ENCODE results near the gene SOHLH1. TPM values are rescaled to one million over a fixed set of nuclear protein-coding genes. Genes with fewer than 3 reads are reported as not detected.

SOHLH1 gene
- polyA plus RNA-seq, 2 of the 4 experiments (the other 2 are of a cell fraction): not detected

GRCh38 chr9:135734616-135735144, 35.4 kb upstream of the SOHLH1 start:
- FAIRE-seq (no peak), ATAC-seq (peak; percentile 45 to 62; a peak in 5 of 6 replicates), DNase-seq (ENCODE audit: low read depth in 1 of 2, low spot score in 1 of 2) (no peak)
- Histone ChIP-seq H3K4me2 (peak overlapping the region; percentile 41), H3K4me1 (peaks cover 9% of the 10 kb centered on the region; the same call in 1 of the 3 replicates), H3K27ac (no peak overlapping the region), H3K4me3 (no peak overlapping the region), H3K9me3 (peaks cover 13% of the 10 kb centered on the region; the same call in 2 of the 3 replicates)
- CTCF ChIA-PET: no interaction called here
- 26% methylated on average over 17 of the region's 27 CpGs for WGBS (ENCODE audit: missing lambda C conversion rate)
- TF ChIP-seq NFE2L2 (conservative IDR thresholded peaks at IDR 0.05; ENCODE audit: low read length): no peak
- POLR2A ChIA-PET: no interaction called here

GRCh38 chr9:135732569-135733257, 33.4 kb upstream of the SOHLH1 start:
- TF ChIP-seq MAFK (IDR thresholded peaks at IDR 0.05; ENCODE audit: partially characterized antibody): no peak
- TF ChIP-seq USF2 (IDR thresholded peaks at IDR 0.05): no peak
- TF ChIP-seq EHMT2 (IDR thresholded peaks at IDR 0.05; ENCODE audit: low read depth): no peak
- no peak for TF ChIP-seq BHLHE40 (IDR thresholded peaks at IDR 0.05; ENCODE audit: low read depth, low read length)
- no peak for TF ChIP-seq MYC (IDR thresholded peaks at IDR 0.05; ENCODE audit: borderline replicate concordance, low read length)
- no peak for TF ChIP-seq CHD2 (IDR thresholded peaks at IDR 0.05; ENCODE audit: low read length, partially characterized antibody)
- no peak for TF ChIP-seq CBX8 (IDR thresholded peaks at IDR 0.05)
- no peak for TF ChIP-seq POLR2A (IDR thresholded peaks at IDR 0.05; ENCODE audit: low read length)
- no peak for TF ChIP-seq HOXB13 (CRISPR knock-in tag; IDR thresholded peaks at IDR 0.05; ENCODE audit: low read depth)
- TF ChIP-seq ESRRA (IDR thresholded peaks at IDR 0.05; ENCODE audit: borderline replicate concordance, low read length): no peak
- no peak for TF ChIP-seq EHF (CRISPR knock-in tag; IDR thresholded peaks at IDR 0.05)
- no peak for TF ChIP-seq HEYL (CRISPR knock-in tag; IDR thresholded peaks at IDR 0.05)
- ChIA-PET CTCF (no interaction called here), POLR2A (no interaction called here)
- DNase-seq (ENCODE audit: low read depth in 1 of 2, low spot score in 1 of 2) (peak in 1 of 2 experiments; percentile 18), ATAC-seq (no peak), FAIRE-seq (no peak)
- peaks cover 13% of the 10 kb centered on the region; the same call in 2 of the 3 replicates for H3K9me3 ChIP-seq
- under 1% methylated on average over 6 of the region's 6 CpGs for WGBS (ENCODE audit: missing lambda C conversion rate)
- peaks cover 9% of the 10 kb centered on the region; the same call in 1 of the 3 replicates for H3K4me1 ChIP-seq
- H3K4me2 ChIP-seq: no peak overlapping the region
- no peak overlapping the region for H3K4me3 ChIP-seq
- H3K27ac ChIP-seq: no peak overlapping the region

- ATAC-seq: no peak
- POLR2A ChIA-PET: interaction anchor here (0.7 kb wide), 1 partner anchor 22 kb away, joined by 3 read pairs; no protein-coding TSS in a partner anchor
- CTCF ChIA-PET: no interaction called here
- H3K27ac ChIP-seq: no peak overlapping the region
- DNase-seq (ENCODE audit: low read depth in 1 of 2, low spot score in 1 of 2): no peak
- H3K4me1 ChIP-seq: peaks cover 9% of the 10 kb centered on the region; the same call in 1 of the 3 replicates
- no peak overlapping the region for H3K4me2 ChIP-seq
- no peak for FAIRE-seq
- TF ChIP-seq CTCF (IDR thresholded peaks at IDR 0.05) (no peak), POLR2AphosphoS2 (conservative IDR thresholded peaks at IDR 0.05; ENCODE audit: low read length) (no peak), MYC (IDR thresholded peaks at IDR 0.05; ENCODE audit: borderline replicate concordance, low read length) (no peak), RCOR1 (IDR thresholded peaks at IDR 0.05; ENCODE audit: low read depth, low read length) (no peak), CHD4 (IDR thresholded peaks at IDR 0.05; ENCODE audit: borderline replicate concordance) (no peak), PBX3 (IDR thresholded peaks at IDR 0.05) (no peak)
- H3K9me3 ChIP-seq: peaks cover 13% of the 10 kb centered on the region; the same call in 2 of the 3 replicates
- no peak overlapping the region for H3K4me3 ChIP-seq
- 67% methylated on average over 12 of the region's 12 CpGs for WGBS (ENCODE audit: missing lambda C conversion rate)
Observed at GRCh38 chr9:135731454-135731853, 32.2 kb upstream of the SOHLH1 start.

All from A549 (cell line).